M059J (cell line): ENCODE measurements around the gene PIK3C3. TPM values are rescaled to one million over a fixed set of nuclear protein-coding genes. Genes with fewer than 3 reads are reported as not detected.

Experiments
- DNase-seq: peaks from one replicate; pipeline ENCODE4 v3.0.0-alpha.2; 2012; ENCODE audit warnings: low read depth
- total RNA-seq: library from RNA; depleted of rRNA; stranded (reverse); fragments of >200 nt; shearing (Covaris generic); gene quantifications from 2 replicates; pipeline ENCODE4 v1.2.3, GENCODE V29; 2014

The PIK3C3 gene
- total RNA-seq, 1 experiment from 2014 or later = 67.3 TPM

DNA sequence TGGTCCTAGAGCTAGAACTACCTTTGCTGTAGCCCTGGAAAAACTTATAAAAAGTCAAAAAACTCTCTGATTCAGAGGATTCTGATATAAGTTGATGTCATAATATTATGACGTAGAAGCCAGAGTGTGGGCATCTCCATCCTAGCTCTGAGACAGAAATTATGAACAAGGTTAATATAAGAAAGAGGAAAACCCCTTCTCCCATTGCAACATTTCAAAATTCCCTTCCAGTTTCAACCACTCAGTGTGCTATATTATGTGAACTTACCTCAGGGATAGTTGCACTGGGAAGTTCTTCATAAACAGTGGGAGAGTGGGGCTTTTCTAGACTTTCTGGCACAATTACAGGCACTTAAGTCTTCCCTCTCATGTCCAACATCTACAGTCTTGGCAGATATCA, 171.6 kb downstream of the PIK3C3 start:
- no peak for DNase-seq

DNA sequence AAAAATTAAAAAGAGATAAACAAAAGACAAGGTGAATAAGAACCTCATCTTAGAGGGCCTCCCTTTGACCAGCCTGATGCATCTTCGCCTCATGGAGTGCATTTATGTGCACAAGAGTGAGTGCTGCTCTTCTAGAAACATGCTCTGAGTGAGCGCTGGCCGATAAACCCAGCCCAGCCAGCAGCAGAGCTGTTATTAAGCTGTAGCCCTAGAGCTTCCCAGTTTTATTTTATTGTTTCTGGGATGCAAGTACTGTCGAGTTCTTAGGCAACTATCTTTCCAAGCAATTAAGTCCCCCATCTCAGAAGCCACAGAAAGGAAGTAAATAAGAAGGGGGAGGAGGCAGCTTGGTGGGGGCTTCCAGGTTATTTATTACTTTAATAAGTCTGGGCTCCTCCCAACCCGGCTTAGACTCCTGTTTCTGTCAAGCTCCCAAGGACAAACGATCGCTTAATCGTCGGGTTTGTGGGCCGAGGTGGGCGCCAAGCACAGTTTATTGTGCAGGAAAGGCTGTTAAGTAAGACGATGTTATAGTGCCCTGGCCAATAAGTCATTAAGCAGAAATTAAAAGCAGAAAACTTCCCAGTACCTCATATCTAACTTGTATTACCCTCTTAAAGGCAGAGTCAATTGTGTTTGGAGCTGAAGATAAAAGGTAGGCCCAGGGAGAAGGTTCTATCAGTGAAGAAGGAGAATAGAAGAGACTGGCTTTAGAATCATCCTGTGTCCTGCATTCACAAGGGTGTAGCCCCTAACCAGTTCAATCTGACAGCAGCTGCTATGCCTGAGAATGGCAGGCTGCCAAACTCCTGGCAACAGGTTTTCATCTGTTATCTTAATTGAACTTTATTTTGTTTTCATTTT, 176.3 kb downstream of the PIK3C3 start:
- DNase-seq = no peak

DNA sequence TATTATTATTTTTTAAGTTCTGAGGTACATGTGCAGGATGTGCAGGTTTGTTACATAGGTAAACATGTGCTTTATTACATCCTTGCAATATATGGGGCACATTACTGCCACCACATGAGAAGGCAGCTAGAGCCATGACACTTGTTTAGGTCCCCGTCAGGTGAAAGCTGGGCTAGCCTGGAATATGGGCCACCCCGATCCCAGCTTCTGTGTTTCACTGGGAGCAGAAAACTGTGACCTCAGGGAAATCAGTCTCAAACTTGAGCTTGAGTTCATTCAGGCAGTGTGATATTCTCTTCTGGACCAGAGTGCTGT, 176.9 kb downstream of the PIK3C3 start:
- DNase-seq = no peak
